ENCODE results near the gene DBF4B. TPM values are rescaled to one million over a fixed set of nuclear protein-coding genes. Genes with fewer than 3 reads are reported as not detected.
"Not testable (repeated sequence)": the region's sequence is repeated elsewhere in the genome, so short reads cannot be mapped to it uniquely, and the experiment has no call there.

DBF4B gene
- total and polyA plus RNA-seq, 12 donors, result 1.9 to 10.5 (median 4.7) TPM

DNA sequence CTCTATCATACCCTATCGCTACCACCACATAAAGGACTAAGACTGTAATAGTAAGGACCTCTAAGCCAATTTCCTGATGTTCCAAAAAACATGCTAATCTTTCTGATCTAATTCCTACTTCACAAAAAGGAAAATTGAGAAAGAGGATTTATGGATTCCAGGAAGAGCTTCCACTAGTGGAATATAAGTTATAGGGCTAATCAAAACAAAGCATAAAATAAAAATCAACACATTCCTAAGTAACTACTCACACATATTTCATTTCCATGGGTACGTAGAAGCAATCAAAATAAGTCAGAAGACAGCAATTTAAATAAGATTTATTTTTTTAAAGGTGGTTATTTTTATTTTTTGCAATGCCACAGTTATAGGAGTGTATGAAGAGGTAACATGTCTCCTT lies 31.3 kb upstream of the DBF4B start:
- no peak for DNase-seq
- no peak for TF ChIP-seq POLR2A (IDR thresholded peaks at IDR 0.05)
- TF ChIP-seq CTCF (IDR thresholded peaks at IDR 0.05), result no peak
- peaks cover 0 to 23% of the 10 kb centered on the region in 2 donors for H3K36me3 ChIP-seq (replicated peaks in 1 of 2)
- intact Hi-C loops (cut with DNase I), result no loop called here
- no peak overlapping the region for H3K4me3 ChIP-seq
- H3K27ac ChIP-seq, result no peak overlapping the region
- H3K9me3 ChIP-seq (replicated peaks in 1 of 3), result no peaks in the 10 kb centered on the region
- H3K4me1 ChIP-seq (replicated peaks in 1 of 2), result no peaks in the 10 kb centered on the region
- 73 to 96% (median 82%) methylated on average over 2 of the region's 2 CpGs for WGBS, 4 donors
- no peaks in the 10 kb centered on the region for H3K27me3 ChIP-seq

DNA sequence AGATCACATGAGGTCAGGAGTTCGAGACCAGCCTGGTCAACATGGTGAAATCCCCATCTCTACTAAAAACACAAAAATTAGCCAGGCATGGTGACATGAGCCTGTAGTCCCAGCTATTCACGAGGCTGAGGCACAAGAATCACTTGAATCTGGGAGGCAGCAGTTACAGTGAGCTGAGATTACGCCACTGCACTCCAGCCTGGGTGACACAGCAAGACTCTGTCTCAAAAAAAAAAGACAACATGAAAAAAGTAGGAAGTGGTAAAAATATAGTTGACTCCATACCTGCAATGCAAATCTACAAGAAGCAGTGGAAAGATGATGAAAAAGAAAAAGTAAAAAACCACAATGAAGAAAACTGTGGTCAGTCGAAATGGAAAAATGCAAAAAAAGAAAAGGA lies 25.2 kb upstream of the DBF4B start:
- H3K27ac ChIP-seq; H3K4me3 ChIP-seq; DNase-seq; H3K4me1 ChIP-seq (replicated peaks in 1 of 2); intact Hi-C loops (cut with DNase I); H3K27me3 ChIP-seq; H3K9me3 ChIP-seq (replicated peaks in 1 of 3): not testable (repeated sequence)
- WGBS, 4 donors, result 80 to 91% (median 86%) methylated on average over 4 of the region's 4 CpGs
- peaks cover 0 to 43% of the 10 kb centered on the region in 2 donors for H3K36me3 ChIP-seq (replicated peaks in 1 of 2)

GRCh38 chr17:44687756-44688155 lies 20.7 kb upstream of the DBF4B start:
- no peak for TF ChIP-seq POLR2A (IDR thresholded peaks at IDR 0.05)
- no peaks in the 10 kb centered on the region for H3K27me3 ChIP-seq
- H3K27ac ChIP-seq, result no peak overlapping the region
- H3K36me3 ChIP-seq (replicated peaks in 1 of 2), result peaks cover 0 to 15% of the 10 kb centered on the region in 2 donors
- no peaks in the 10 kb centered on the region for H3K9me3 ChIP-seq (replicated peaks in 1 of 3)
- no peak for DNase-seq
- WGBS, 4 donors, result 88 to 97% (median 96%) methylated on average over 1 of the region's 1 CpG
- intact Hi-C loops (cut with DNase I), result no loop called here
- H3K4me1 ChIP-seq (replicated peaks in 1 of 2), result peaks cover 6 to 18% of the 10 kb centered on the region in 2 donors
- H3K4me3 ChIP-seq, result no peak overlapping the region

DNA sequence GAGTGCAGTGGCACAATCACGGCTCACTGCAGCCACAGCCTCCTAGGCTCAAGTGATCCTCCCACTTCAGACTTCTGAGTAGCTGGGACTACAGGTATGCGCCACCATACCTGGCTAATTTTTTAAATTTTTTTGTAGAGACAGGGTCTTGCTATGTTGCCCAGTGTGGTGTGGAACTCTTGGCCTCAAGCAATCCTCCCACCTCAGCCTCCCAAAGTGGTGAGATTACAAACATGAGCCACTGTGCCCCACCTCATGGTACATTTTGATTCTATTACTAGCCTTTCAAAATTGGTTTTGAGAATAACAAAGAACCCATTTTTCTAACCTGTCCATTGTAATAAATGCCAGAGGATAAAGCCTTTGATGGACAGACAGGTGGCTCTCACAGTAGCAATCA lies 20.3 kb upstream of the DBF4B start:
- DNase-seq, result no peak
- TF ChIP-seq CTCF (IDR thresholded peaks at IDR 0.05), result no peak
- TF ChIP-seq POLR2A (IDR thresholded peaks at IDR 0.05), result no peak
- WGBS, 4 donors, result 80 to 90% (median 86%) methylated on average over 2 of the region's 2 CpGs
- Histone ChIP-seq H3K36me3 (replicated peaks in 1 of 2) (peaks cover 0 to 10% of the 10 kb centered on the region in 2 donors), H3K27ac (no peak overlapping the region), H3K4me3 (no peak overlapping the region), H3K4me1 (replicated peaks in 1 of 2) (peaks cover 6 to 18% of the 10 kb centered on the region in 2 donors), H3K9me3 (replicated peaks in 1 of 3) (no peaks in the 10 kb centered on the region), H3K27me3 (no peaks in the 10 kb centered on the region)
- intact Hi-C loops (cut with DNase I), result no loop called here

DNA sequence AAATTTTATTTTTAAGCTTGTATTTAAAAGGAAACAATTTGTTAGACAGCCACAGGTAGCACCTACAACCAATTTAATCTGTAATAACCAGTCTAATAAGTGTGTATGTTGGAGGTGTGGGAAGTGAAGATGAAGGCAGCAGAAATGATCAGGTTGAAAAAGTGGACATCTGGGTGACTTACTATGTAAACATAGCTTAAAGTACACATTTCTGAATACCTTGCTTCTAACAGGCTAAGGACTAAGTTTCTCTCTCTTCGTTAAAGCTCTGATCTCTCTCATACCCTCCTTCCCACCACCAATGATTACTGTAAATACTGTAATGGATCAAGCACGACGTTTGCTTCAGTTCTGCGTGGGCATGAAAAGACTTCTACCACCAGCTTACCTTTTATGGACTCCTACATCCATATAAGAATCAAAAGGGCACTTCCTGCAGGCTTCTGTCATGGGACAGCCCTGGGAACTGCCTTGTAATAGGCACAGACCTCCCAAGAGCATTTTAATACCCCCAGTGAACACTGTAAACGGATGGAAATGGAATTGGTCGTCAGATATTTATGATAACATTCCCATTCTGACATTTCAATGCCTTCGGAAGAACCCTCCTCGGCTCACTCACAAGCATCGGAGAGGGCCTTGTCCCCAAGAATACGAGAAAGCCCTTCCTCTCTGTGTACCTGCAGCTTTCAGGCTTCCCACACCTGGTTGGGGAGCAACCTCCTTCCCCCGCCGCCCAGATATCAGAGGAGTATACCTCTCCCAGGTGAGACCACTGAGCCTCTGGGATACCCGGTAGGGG lies 19.6 kb upstream of the DBF4B start:
- Histone ChIP-seq H3K4me1 (replicated peaks in 1 of 2) (peaks cover 6 to 18% of the 10 kb centered on the region in 2 donors), H3K9me3 (replicated peaks in 1 of 3) (no peaks in the 10 kb centered on the region), H3K27ac (peak overlapping the region in 3 of 5 donors; percentile 60 to 88 (median 78)), H3K27me3 (no peaks in the 10 kb centered on the region), H3K36me3 (replicated peaks in 1 of 2) (peaks cover 0 to 4% of the 10 kb centered on the region in 2 donors), H3K4me3 (peak overlapping the region; percentile 26 to 96 (median 66))
- DNase-seq, result no peak
- intact Hi-C loops (cut with DNase I), result no loop called here
- no peak for TF ChIP-seq CTCF (IDR thresholded peaks at IDR 0.05)
- TF ChIP-seq POLR2A (IDR thresholded peaks at IDR 0.05), result no peak
- 3 to 9% (median 5%) methylated on average over 13 of the region's 13 CpGs for WGBS, 4 donors
